ENCODE measurements around the gene FBXL5. TPM values are rescaled to one million over a fixed set of nuclear protein-coding genes. Genes with fewer than 3 reads are reported as not detected.
A peak's percentile ranks its signal among the peaks of the same experiment; 100 is the strongest.

The FBXL5 gene
- total RNA-seq, 1 donor from 2014 or later = 206 TPM

- peak; percentile 26 for DNase-seq
These were observed 96.6 kb downstream of the FBXL5 start for GRCh38 chr4:15558561-15558960.

- no peak for DNase-seq
These were observed 97.2 kb downstream of the FBXL5 start for GRCh38 chr4:15557786-15558550.

GRCh38 chr4:15556511-15557092, 98.6 kb downstream of the FBXL5 start:
- DNase-seq = no peak

Other genes starting within 250 kb of the FBXL5 start
- gene C1QTNF7, start 227.3 kb downstream of the FBXL5 start, total RNA-seq = 15.3 TPM
- 32.3 TPM for gene CC2D2A, start 185.5 kb downstream of the FBXL5 start, total RNA-seq
- gene FAM200B, start 26.5 kb upstream of the FBXL5 start, total RNA-seq = 42.2 TPM
- gene BST1, start 47.7 kb upstream of the FBXL5 start, total RNA-seq = 4.7 TPM
- gene CD38, start 123.0 kb upstream of the FBXL5 start, total RNA-seq = 4.4 TPM